ENCODE data around the gene HOXD11.

The HOXD11 gene

GRCh38 chr2:176136374-176137251 is 29.5 kb downstream of the HOXD11 start:
- no peak for DNase-seq

GRCh38 chr2:176137252-176137580 is 30.1 kb downstream of the HOXD11 start:
- DNase-seq = no peak

- DNase-seq = no peak
These were observed 30.8 kb downstream of the HOXD11 start for GRCh38 chr2:176137906-176138305.

GRCh38 chr2:176138526-176138922 is 31.4 kb downstream of the HOXD11 start:
- DNase-seq = no peak

GRCh38 chr2:176138923-176139660 is 32.0 kb downstream of the HOXD11 start:
- DNase-seq = no peak

- DNase-seq = no peak
These were observed 32.8 kb downstream of the HOXD11 start for GRCh38 chr2:176139661-176140512.

- peak; percentile 78 for DNase-seq
These were observed 33.6 kb downstream of the HOXD11 start for GRCh38 chr2:176140513-176141317.

GRCh38 chr2:176142281-176142680 is 35.2 kb downstream of the HOXD11 start:
- DNase-seq = no peak

- DNase-seq = no peak
These were observed 38.2 kb downstream of the HOXD11 start for GRCh38 chr2:176145085-176145969.

GRCh38 chr2:176146101-176146500 is 39.0 kb downstream of the HOXD11 start:
- DNase-seq = no peak

GRCh38 chr2:176146645-176147044 is 39.6 kb downstream of the HOXD11 start:
- no peak for DNase-seq

GRCh38 chr2:176147210-176147799 is 40.2 kb downstream of the HOXD11 start:
- no peak for DNase-seq

- no peak for DNase-seq
These were observed 40.9 kb downstream of the HOXD11 start for GRCh38 chr2:176147800-176148496.

GRCh38 chr2:176148751-176149421 is 41.8 kb downstream of the HOXD11 start:
- DNase-seq = no peak

GRCh38 chr2:176149481-176149938 is 42.4 kb downstream of the HOXD11 start:
- DNase-seq = no peak

GRCh38 chr2:176149939-176150583 is 43.0 kb downstream of the HOXD11 start:
- no peak for DNase-seq

GRCh38 chr2:176150584-176151441 is 43.7 kb downstream of the HOXD11 start:
- DNase-seq = no peak
